SU-DHL-6 (cell line): ENCODE results near the gene AIP.

Experiments
- H2AFZ ChIP-seq: fragments of 200-600 bp; sonication (generic); 2 replicates; pipeline ENCODE4 v1.6.1; 2014; ENCODE audit warnings: low read depth, mild to moderate bottlenecking, moderate library complexity, mixed read lengths, antibody characterized with exemption, low read length; ENCODE audit not compliant: severe bottlenecking
- H3F3A ChIP-seq: fragments of 200-600 bp; shearing (Covaris generic); 2 replicates; pipeline ENCODE4 v1.6.0; 2016; ENCODE audit warnings: antibody characterized with exemption, mild to moderate bottlenecking; ENCODE audit not compliant: insufficient read depth
- H3K27ac ChIP-seq: fragments of 200-600 bp; sonication (generic); 2 replicates; pipeline ENCODE4 v1.5.1; 2016; ENCODE audit warnings: low read depth, mild to moderate bottlenecking, low read length, moderate library complexity, mixed read lengths
- H3K27me3 ChIP-seq: fragments of 200-600 bp; sonication (generic), shearing (Covaris generic); 2 replicates; pipeline ENCODE4 v1.6.0; 2014; ENCODE audit warnings: mild to moderate bottlenecking, low read length
- H3K36me3 ChIP-seq: fragments of 200-600 bp; sonication (generic); 2 replicates; pipeline ENCODE4 v1.6.1; 2014; ENCODE audit warnings: mild to moderate bottlenecking, low read length, mixed read lengths
- H3K4me2 ChIP-seq: fragments of 300-600, 200-600 bp; shearing (Covaris generic), sonication (generic); 2 replicates; pipeline ENCODE4 v1.6.0; 2014; ENCODE audit warnings: low read length, low read depth, mild to moderate bottlenecking; ENCODE audit not compliant: poor library complexity, severe bottlenecking
- H3K4me3 ChIP-seq: fragments of 200-600 bp; sonication (generic); 2 replicates; pipeline ENCODE4 v1.5.1; 2014; ENCODE audit warnings: antibody characterized with exemption, low read length, mild to moderate bottlenecking, mixed read lengths; ENCODE audit not compliant: insufficient read depth, poor library complexity, severe bottlenecking
- H3K79me2 ChIP-seq: fragments of 200-600 bp; sonication (generic); 2 replicates; pipeline ENCODE4 v1.6.1; 2014; ENCODE audit warnings: mild to moderate bottlenecking, low read length, moderate library complexity; ENCODE audit not compliant: insufficient read depth
- H3K9ac ChIP-seq: fragments of 200-600 bp; sonication (generic); 2 replicates; pipeline ENCODE4 v1.7.0; 2014; ENCODE audit warnings: mild to moderate bottlenecking, low read length
- H3K9me2 ChIP-seq: fragments of 200-600 bp; sonication (generic); replicated peaks from 2 replicates; pipeline ENCODE4 v1.6.1; 2014; ENCODE audit warnings: low read length; ENCODE audit not compliant: insufficient read depth
- H3K9me3 ChIP-seq: fragments of 200-600 bp; sonication (generic); 2 replicates; pipeline ENCODE4 v1.6.1; 2014; ENCODE audit warnings: low read length, mixed read lengths; ENCODE audit not compliant: insufficient read depth
- H4K20me1 ChIP-seq: fragments of 200-600 bp; sonication (generic); 2 replicates; pipeline ENCODE4 v1.6.1; 2014; ENCODE audit warnings: low read depth, mild to moderate bottlenecking, antibody characterized with exemption, low read length, moderate library complexity, mixed read lengths
- CTCF ChIP-seq: fragments of 200-600 bp; sonication (generic); IDR thresholded peaks from one replicate; pipeline ENCODE4 v1.5.1; 2017; ENCODE audit warnings: antibody characterized with exemption, mild to moderate bottlenecking, low read length, moderate library complexity; ENCODE audit not compliant: insufficient read depth, poor library complexity, severe bottlenecking
- EZH2phosphoT487 ChIP-seq: fragments of 200-600 bp; sonication (generic), shearing (Covaris generic); conservative IDR thresholded peaks from 2 replicates; pipeline ENCODE4 v1.6.1; 2018; ENCODE audit warnings: mild to moderate bottlenecking, antibody characterized with exemption, low read length, moderate library complexity, mixed read lengths

Gene AIP

GRCh38 chr11:67448220-67448609 lies 34.6 kb upstream of the AIP start:
- no peaks in the 10 kb centered on the region for H3K9me2 ChIP-seq
- no peaks in the 10 kb centered on the region for H3K36me3 ChIP-seq
- H3K9ac ChIP-seq, result no peak overlapping the region
- no peak overlapping the region for H3K4me3 ChIP-seq
- H2AFZ ChIP-seq, result no peak overlapping the region
- H3K9me3 ChIP-seq, result no peaks in the 10 kb centered on the region
- no peaks in the 10 kb centered on the region for H3K79me2 ChIP-seq
- no peaks in the 10 kb centered on the region for H3K27me3 ChIP-seq
- no peaks in the 10 kb centered on the region for H4K20me1 ChIP-seq
- no peak overlapping the region for H3K27ac ChIP-seq
- H3F3A ChIP-seq, result peaks cover 30% of the 10 kb centered on the region
- H3K4me2 ChIP-seq, result no peak overlapping the region
- TF ChIP-seq EZH2phosphoT487, result no peak
- no peak for TF ChIP-seq CTCF

- peaks cover 22% of the 10 kb centered on the region for H3F3A ChIP-seq
- H3K4me3 ChIP-seq, result no peak overlapping the region
- no peak overlapping the region for H3K9ac ChIP-seq
- H3K36me3 ChIP-seq, result no peaks in the 10 kb centered on the region
- no peaks in the 10 kb centered on the region for H3K9me2 ChIP-seq
- no peaks in the 10 kb centered on the region for H3K9me3 ChIP-seq
- no peaks in the 10 kb centered on the region for H3K79me2 ChIP-seq
- H3K27me3 ChIP-seq, result no peaks in the 10 kb centered on the region
- H4K20me1 ChIP-seq, result no peaks in the 10 kb centered on the region
- H3K4me2 ChIP-seq, result no peak overlapping the region
- peak overlapping the region; percentile 42 for H3K27ac ChIP-seq
- no peak for TF ChIP-seq EZH2phosphoT487
- no peak for TF ChIP-seq CTCF
- H2AFZ ChIP-seq, result no peak overlapping the region
Observed at GRCh38 chr11:67449116-67449844, 33.5 kb upstream of the AIP start.

- Histone ChIP-seq H3K27me3 (no peaks in the 10 kb centered on the region), H3K36me3 (no peaks in the 10 kb centered on the region), H3K9me2 (no peaks in the 10 kb centered on the region), H3F3A (peaks cover 5% of the 10 kb centered on the region), H3K4me2 (no peak overlapping the region), H2AFZ (no peak overlapping the region), H3K9me3 (no peaks in the 10 kb centered on the region), H3K27ac (no peak overlapping the region), H3K79me2 (no peaks in the 10 kb centered on the region), H3K9ac (no peak overlapping the region), H3K4me3 (no peak overlapping the region), H4K20me1 (no peaks in the 10 kb centered on the region)
- TF ChIP-seq CTCF (no peak), EZH2phosphoT487 (no peak)
Observed at GRCh38 chr11:67450796-67451657, 31.8 kb upstream of the AIP start.
